Brain microvascular endothelial cell (primary cell): ENCODE results near the gene OR56A3.
"Not testable (repeated sequence)": the region's sequence is repeated elsewhere in the genome, so short reads cannot be mapped to it uniquely, and the experiment has no call there.

Experiments
- DNase-seq: peaks from one replicate; pipeline ENCODE4 v3.0.0-alpha.2; 2020
- H3K27ac ChIP-seq: fragments of 250-450 bp; sonication (Bioruptor Pico); 2 replicates; pipeline ENCODE4 v1.5.1; 2020; ENCODE audit warnings: mild to moderate bottlenecking, moderate library complexity
- H3K27me3 ChIP-seq: fragments of 250-450 bp; sonication (Bioruptor Pico); replicated peaks from 2 replicates; pipeline ENCODE4 v1.5.1; 2020; ENCODE audit warnings: mild to moderate bottlenecking
- H3K36me3 ChIP-seq: fragments of 250-450 bp; sonication (Bioruptor Pico); replicated peaks from 2 replicates; pipeline ENCODE4 v1.5.1; 2020; ENCODE audit warnings: mild to moderate bottlenecking
- H3K4me3 ChIP-seq: 2 replicates; pipeline ENCODE4 v1.5.1; 2011; ENCODE audit warnings: low read depth, mild to moderate bottlenecking, control low read depth, low read length, moderate library complexity
- in situ Hi-C: cut with HindIII; loops from 2 replicates; pipeline ENCODE4 v1.10.0; 2017; ENCODE audit warnings: low sequenced_read_pairs, low pct_ligation_motif_present
- TF ChIP-seq, protein P1 (sequence below): IDR thresholded peaks from 2 replicates; pipeline ENCODE4 v1.5.1; 2011; ENCODE audit warnings: low read depth, mild to moderate bottlenecking, moderate library complexity, low read length, control low read depth, inconsistent platforms; ENCODE audit errors: missing control alignments

Gene OR56A3

DNA sequence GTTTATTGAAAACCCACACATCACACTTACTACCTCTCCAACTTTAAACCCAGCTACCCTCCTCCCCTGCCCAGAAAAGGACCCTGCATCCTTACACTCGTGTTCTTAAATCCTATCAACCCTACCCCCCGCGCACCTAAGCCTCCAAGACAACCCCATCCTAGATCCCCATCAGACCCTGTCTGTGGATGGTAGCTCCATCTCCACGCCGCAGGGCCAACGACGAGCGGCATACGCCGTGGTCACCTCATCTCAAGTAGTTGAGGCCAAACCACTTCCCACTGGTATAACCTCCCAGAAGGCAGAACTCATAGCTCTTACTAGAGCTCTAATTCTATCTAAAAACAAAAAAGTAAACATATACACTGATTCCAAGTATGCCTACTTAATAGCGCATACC, 9.4 kb upstream of the OR56A3 start:
- Histone ChIP-seq H3K4me3 (no peak overlapping the region), H3K36me3 (no peaks in the 10 kb centered on the region), H3K27me3 (no peaks in the 10 kb centered on the region), H3K27ac (no peak overlapping the region)
- in situ Hi-C loops, result no loop called here
- no peak for DNase-seq
- TF ChIP-seq, protein P1, sequence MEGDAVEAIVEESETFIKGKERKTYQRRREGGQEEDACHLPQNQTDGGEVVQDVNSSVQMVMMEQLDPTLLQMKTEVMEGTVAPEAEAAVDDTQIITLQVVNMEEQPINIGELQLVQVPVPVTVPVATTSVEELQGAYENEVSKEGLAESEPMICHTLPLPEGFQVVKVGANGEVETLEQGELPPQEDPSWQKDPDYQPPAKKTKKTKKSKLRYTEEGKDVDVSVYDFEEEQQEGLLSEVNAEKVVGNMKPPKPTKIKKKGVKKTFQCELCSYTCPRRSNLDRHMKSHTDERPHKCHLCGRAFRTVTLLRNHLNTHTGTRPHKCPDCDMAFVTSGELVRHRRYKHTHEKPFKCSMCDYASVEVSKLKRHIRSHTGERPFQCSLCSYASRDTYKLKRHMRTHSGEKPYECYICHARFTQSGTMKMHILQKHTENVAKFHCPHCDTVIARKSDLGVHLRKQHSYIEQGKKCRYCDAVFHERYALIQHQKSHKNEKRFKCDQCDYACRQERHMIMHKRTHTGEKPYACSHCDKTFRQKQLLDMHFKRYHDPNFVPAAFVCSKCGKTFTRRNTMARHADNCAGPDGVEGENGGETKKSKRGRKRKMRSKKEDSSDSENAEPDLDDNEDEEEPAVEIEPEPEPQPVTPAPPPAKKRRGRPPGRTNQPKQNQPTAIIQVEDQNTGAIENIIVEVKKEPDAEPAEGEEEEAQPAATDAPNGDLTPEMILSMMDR, result no peak

DNA sequence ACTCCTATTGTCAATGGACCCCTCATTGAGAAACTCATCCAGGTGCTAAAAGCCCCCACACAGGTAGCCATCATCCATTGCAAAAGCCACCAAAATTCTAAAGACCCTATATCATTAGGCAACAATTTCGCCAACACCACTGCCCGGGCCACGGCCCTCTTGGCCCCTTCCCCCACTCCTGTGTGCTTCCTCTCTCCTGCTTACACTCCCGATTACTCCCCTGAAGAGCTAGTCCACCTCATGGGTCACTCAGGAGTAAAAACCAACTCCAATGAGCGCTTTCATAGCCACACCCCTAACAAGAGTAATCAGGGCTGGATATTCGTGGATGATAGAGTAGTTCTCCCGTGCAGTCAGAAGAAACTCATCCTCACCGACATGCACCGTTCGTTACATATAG, 8.9 kb upstream of the OR56A3 start:
- H3K27me3 ChIP-seq, result no peaks in the 10 kb centered on the region
- no peak overlapping the region for H3K27ac ChIP-seq
- no peaks in the 10 kb centered on the region for H3K36me3 ChIP-seq
- H3K4me3 ChIP-seq, result no peak overlapping the region
- in situ Hi-C loops, result no loop called here
- TF ChIP-seq, protein P1, result no peak
- DNase-seq, result no peak

DNA sequence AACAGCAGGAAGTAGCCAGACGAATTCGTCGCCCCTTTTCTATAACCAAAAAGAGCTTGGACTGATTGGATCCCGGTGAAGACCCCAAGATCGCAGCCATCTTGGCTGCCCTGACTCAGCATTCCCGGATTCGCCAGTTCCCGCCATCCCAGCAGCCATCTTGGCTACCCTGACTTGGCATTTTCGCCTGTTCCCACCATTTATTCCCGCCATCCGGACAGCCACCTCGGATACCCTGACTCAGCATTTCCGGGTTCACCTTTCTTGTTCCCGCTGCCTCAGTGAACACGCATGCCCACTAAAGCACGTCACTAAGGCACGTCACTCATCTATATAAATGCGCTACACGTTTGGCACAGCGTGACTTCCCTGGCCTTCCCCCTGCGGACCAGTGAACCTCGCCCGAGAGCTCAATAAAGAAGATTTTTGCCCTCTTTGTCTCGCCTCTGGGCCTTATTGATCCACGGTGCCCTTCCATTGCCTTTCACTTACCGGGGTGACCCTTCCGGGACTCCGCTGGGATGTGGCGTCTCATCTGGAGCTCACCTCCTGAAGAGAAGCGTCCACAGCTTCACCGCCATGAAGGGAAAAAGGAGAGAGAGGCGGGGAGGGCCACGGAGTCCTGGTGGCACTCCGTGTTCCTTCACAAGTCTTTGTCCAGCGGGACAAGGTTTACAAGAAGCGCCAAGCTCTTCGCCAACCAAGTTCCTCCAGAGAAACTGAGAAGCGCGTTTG, 4.0 kb upstream of the OR56A3 start:
- no peak for DNase-seq
- TF ChIP-seq, protein P1, result no peak
- Histone ChIP-seq H3K36me3 (no peaks in the 10 kb centered on the region), H3K27me3 (no peaks in the 10 kb centered on the region), H3K4me3 (no peak overlapping the region), H3K27ac (no peak overlapping the region)
- in situ Hi-C loops, result no loop called here

GRCh38 chr11:5938603-5938965, 3.5 kb upstream of the OR56A3 start:
- no peaks in the 10 kb centered on the region for H3K27me3 ChIP-seq
- no peak overlapping the region for H3K4me3 ChIP-seq
- DNase-seq, result no peak
- in situ Hi-C loops, result no loop called here
- no peak overlapping the region for H3K27ac ChIP-seq
- TF ChIP-seq, protein P1, result no peak
- no peaks in the 10 kb centered on the region for H3K36me3 ChIP-seq

DNA sequence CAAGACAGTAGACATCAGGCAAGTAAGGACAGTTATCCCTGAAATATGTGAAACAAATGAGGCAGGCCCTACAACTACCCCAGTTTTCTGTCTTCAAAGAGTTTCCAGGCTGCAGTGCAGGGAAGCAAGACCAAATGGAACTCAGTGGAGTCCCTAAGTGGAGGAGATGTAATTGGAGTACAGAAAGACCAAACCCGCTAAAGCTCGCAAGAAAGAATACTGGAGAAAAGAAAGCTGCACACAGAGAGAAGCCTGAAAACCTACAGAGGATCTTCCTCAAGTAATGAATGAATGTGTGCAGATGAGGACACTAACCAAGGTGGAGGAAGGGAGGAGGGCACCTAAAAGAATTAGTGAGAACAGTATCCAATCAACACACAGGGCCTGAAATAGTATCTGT, 1.3 kb upstream of the OR56A3 start:
- Histone ChIP-seq H3K27ac (no peak overlapping the region), H3K4me3 (no peak overlapping the region), H3K36me3 (no peaks in the 10 kb centered on the region), H3K27me3 (no peaks in the 10 kb centered on the region)
- in situ Hi-C loops, result no loop called here
- no peak for DNase-seq
- TF ChIP-seq, protein P1, result no peak

- H3K4me3 ChIP-seq, result no peak overlapping the region
- in situ Hi-C loops, result no loop called here
- H3K27ac ChIP-seq, result no peak overlapping the region
- no peaks in the 10 kb centered on the region for H3K36me3 ChIP-seq
- TF ChIP-seq, protein P1, result no peak
- no peaks in the 10 kb centered on the region for H3K27me3 ChIP-seq
- no peak for DNase-seq
Observed at GRCh38 chr11:5955586-5955985, 13.5 kb downstream of the OR56A3 start.

GRCh38 chr11:5960704-5961320, 18.8 kb downstream of the OR56A3 start:
- H3K27me3 ChIP-seq, H3K4me3 ChIP-seq, H3K36me3 ChIP-seq, DNase-seq, in situ Hi-C loops, H3K27ac ChIP-seq: not testable (repeated sequence)
